Neural cell (in vitro differentiated cells): ENCODE results near the gene TAOK3. TPM values are rescaled to one million over a fixed set of nuclear protein-coding genes. Genes with fewer than 3 reads are reported as not detected.

ENCODE experiments used
- H2AFZ ChIP-seq: fragments of 200-600, 300-800 bp; sonication (generic), shearing (Covaris generic); 2 replicates; pipeline ENCODE4 v1.6.0; 2014; ENCODE audit warnings: low read depth, mild to moderate bottlenecking, antibody characterized with exemption, low read length, moderate library complexity
- H3F3A ChIP-seq: fragments of 200-600 bp; shearing (Covaris generic); 2 replicates; pipeline ENCODE4 v1.6.1; 2016; ENCODE audit warnings: mild to moderate bottlenecking, moderate library complexity, mixed read lengths, antibody characterized with exemption, low read length; ENCODE audit not compliant: insufficient read depth, poor library complexity, severe bottlenecking
- H3K27ac ChIP-seq: fragments of 200-600, 300-800 bp; sonication (generic), shearing (Covaris generic); 2 replicates; pipeline ENCODE4 v1.5.1; 2014; ENCODE audit warnings: mild to moderate bottlenecking, low read length, moderate library complexity
- H3K27me3 ChIP-seq: fragments of 300-800, 200-600 bp; sonication (generic), shearing (Covaris generic); 2 replicates; pipeline ENCODE4 v1.6.0; 2014; ENCODE audit warnings: mild to moderate bottlenecking, low read depth, low read length, moderate library complexity; ENCODE audit not compliant: insufficient read depth
- H3K36me3 ChIP-seq: fragments of 300-800, 200-600 bp; sonication (generic), shearing (Covaris generic); 2 replicates; pipeline ENCODE4 v1.5.1; 2014; ENCODE audit warnings: mild to moderate bottlenecking, antibody characterized with exemption, low read length, moderate library complexity; ENCODE audit not compliant: insufficient read depth
- H3K4me2 ChIP-seq: fragments of 300-800, 200-600 bp; sonication (generic), shearing (Covaris generic); 2 replicates; pipeline ENCODE4 v1.6.0; 2014; ENCODE audit warnings: mild to moderate bottlenecking, low read length
- H3K4me3 ChIP-seq: fragments of 300-800, 200-600 bp; sonication (generic), shearing (Covaris generic); 2 replicates; pipeline ENCODE4 v1.5.1; 2014; ENCODE audit warnings: mild to moderate bottlenecking, low read length, moderate library complexity
- H3K79me2 ChIP-seq: fragments of 200-600 bp; shearing (Covaris generic); replicated peaks from 2 replicates; pipeline ENCODE4 v1.6.0; 2014; ENCODE audit warnings: mild to moderate bottlenecking, low read length, moderate library complexity; ENCODE audit not compliant: insufficient read depth
- H3K9ac ChIP-seq: fragments of 300-800, 200-600 bp; sonication (generic), shearing (Covaris generic); 2 replicates; pipeline ENCODE4 v1.6.1; 2016; ENCODE audit warnings: mild to moderate bottlenecking, low read length, mixed read lengths
- H3K9me2 ChIP-seq: fragments of 200-600 bp; shearing (Covaris generic); 2 replicates; pipeline ENCODE4 v1.6.1; 2016; ENCODE audit warnings: mild to moderate bottlenecking, low read length, mixed read lengths; ENCODE audit not compliant: insufficient read depth
- H3K9me3 ChIP-seq: fragments of 200-600, 300-800 bp; sonication (generic), shearing (Covaris generic); 2 replicates; pipeline ENCODE4 v1.6.1; 2016; ENCODE audit warnings: mild to moderate bottlenecking, mixed run types, low read length, moderate library complexity, mixed read lengths
- H4K20me1 ChIP-seq: fragments of 200-600 bp; shearing (Covaris generic); 2 replicates; pipeline ENCODE4 v1.6.1; 2016; ENCODE audit warnings: mild to moderate bottlenecking, mixed run types; ENCODE audit not compliant: insufficient read depth
- EP300 ChIP-seq: fragments of 450-650 bp; conservative IDR thresholded peaks from 2 replicates; pipeline ENCODE4 v1.6.1; 2014; ENCODE audit warnings: antibody characterized with exemption, mild to moderate bottlenecking, moderate library complexity; ENCODE audit not compliant: poor library complexity, severe bottlenecking
- EZH2 ChIP-seq: fragments of 200-600, 300-800 bp; shearing (Covaris generic), sonication (generic); IDR thresholded peaks from 2 replicates; pipeline ENCODE4 v1.6.1; 2014; ENCODE audit warnings: antibody characterized with exemption, low read length, borderline replicate concordance, mild to moderate bottlenecking; ENCODE audit not compliant: insufficient read depth, poor library complexity, severe bottlenecking
- MXI1 ChIP-seq: fragments of 450-650 bp; conservative IDR thresholded peaks from 2 replicates; pipeline ENCODE4 v1.6.1; 2014; ENCODE audit warnings: antibody characterized with exemption, mild to moderate bottlenecking; ENCODE audit not compliant: poor library complexity, severe bottlenecking
- POLR2AphosphoS5 ChIP-seq: IDR thresholded peaks from 2 replicates; pipeline ENCODE4 v1.6.1; 2012
- RAD21 ChIP-seq: fragments of 450-650 bp; conservative IDR thresholded peaks from 2 replicates; pipeline ENCODE4 v1.6.1; 2014; ENCODE audit warnings: antibody characterized with exemption, mild to moderate bottlenecking, moderate library complexity
- SMC3 ChIP-seq: fragments of 450-650 bp; conservative IDR thresholded peaks from 2 replicates; pipeline ENCODE4 v1.6.1; 2014; ENCODE audit warnings: antibody characterized with exemption, mild to moderate bottlenecking, moderate library complexity; ENCODE audit not compliant: poor library complexity
- TAF1 ChIP-seq: IDR thresholded peaks from 2 replicates; pipeline ENCODE4 v1.6.1; 2012; ENCODE audit warnings: low read depth
- polyA plus RNA-seq: library from polyadenylated mRNA; depleted of rRNA; stranded (reverse); fragments of >200 nt; gene quantifications from 2 replicates; pipeline ENCODE4 v1.2.3, GENCODE V29; 2014
- TF ChIP-seq, protein P1 (sequence below): IDR thresholded peaks from 2 replicates; pipeline ENCODE4 v1.6.1; 2012; ENCODE audit warnings: borderline replicate concordance
- TF ChIP-seq, protein P2 (sequence below): fragments of 450-650 bp; IDR thresholded peaks from 2 replicates; pipeline ENCODE4 v1.5.1; 2014; ENCODE audit warnings: antibody characterized with exemption, mild to moderate bottlenecking, moderate library complexity; ENCODE audit not compliant: poor library complexity, severe bottlenecking

Gene TAOK3
- polyA plus RNA-seq, 1 donor from 2014 or later: 148 TPM

DNA sequence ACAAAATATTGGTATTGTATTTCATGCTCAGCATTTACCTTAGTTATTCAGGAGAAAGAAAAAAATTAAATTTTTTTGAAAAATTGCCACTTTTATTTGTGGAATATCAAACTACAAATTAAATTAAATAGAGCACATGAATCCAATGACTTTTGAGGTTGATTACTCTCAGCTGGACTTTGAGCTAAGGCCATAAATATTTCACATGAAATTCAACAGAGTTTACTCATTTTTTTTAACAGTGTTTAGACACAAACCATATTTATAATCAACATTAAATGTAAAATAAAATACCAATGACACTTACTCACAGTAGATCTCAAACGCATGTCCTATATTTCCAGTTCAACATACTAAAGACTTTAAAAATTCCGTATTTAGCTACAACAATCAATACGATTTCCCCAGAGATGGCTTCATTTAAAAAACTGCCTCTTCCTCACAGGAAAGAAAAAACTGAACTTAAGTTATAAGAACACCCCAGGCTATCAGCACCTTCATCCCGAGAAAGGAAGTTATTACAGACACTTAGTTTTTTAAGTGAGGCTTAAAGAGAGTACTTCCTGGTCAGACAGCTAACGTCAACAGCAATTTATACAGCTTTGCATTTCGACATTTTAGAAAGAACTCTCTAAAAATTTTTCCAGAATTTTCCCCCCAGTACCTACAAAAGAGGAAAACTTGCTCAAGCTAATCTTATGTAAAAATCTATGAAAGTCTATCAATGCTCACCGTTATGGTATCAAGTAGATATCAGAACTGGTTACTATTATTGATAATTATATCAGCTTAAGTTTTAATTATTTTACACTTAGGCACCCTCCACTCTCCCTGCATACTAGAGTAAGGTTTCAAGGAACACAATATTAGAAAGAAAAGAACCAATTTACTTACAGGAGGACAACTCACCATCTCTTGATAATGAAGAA is 13.8 kb downstream of the TAOK3 start:
- H3F3A ChIP-seq: no peaks in the 10 kb centered on the region
- H3K9ac ChIP-seq: no peak overlapping the region
- H3K27ac ChIP-seq: no peak overlapping the region
- H3K36me3 ChIP-seq: no peaks in the 10 kb centered on the region
- no peak overlapping the region for H3K4me2 ChIP-seq
- H3K4me3 ChIP-seq: no peak overlapping the region
- TF ChIP-seq RAD21 (no peak), SMC3 (no peak), EP300 (no peak), TAF1 (no peak), MXI1 (no peak), POLR2AphosphoS5 (no peak), EZH2 (no peak)
- TF ChIP-seq, protein P1, sequence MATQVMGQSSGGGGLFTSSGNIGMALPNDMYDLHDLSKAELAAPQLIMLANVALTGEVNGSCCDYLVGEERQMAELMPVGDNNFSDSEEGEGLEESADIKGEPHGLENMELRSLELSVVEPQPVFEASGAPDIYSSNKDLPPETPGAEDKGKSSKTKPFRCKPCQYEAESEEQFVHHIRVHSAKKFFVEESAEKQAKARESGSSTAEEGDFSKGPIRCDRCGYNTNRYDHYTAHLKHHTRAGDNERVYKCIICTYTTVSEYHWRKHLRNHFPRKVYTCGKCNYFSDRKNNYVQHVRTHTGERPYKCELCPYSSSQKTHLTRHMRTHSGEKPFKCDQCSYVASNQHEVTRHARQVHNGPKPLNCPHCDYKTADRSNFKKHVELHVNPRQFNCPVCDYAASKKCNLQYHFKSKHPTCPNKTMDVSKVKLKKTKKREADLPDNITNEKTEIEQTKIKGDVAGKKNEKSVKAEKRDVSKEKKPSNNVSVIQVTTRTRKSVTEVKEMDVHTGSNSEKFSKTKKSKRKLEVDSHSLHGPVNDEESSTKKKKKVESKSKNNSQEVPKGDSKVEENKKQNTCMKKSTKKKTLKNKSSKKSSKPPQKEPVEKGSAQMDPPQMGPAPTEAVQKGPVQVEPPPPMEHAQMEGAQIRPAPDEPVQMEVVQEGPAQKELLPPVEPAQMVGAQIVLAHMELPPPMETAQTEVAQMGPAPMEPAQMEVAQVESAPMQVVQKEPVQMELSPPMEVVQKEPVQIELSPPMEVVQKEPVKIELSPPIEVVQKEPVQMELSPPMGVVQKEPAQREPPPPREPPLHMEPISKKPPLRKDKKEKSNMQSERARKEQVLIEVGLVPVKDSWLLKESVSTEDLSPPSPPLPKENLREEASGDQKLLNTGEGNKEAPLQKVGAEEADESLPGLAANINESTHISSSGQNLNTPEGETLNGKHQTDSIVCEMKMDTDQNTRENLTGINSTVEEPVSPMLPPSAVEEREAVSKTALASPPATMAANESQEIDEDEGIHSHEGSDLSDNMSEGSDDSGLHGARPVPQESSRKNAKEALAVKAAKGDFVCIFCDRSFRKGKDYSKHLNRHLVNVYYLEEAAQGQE: no peak
- TF ChIP-seq, protein P2, sequence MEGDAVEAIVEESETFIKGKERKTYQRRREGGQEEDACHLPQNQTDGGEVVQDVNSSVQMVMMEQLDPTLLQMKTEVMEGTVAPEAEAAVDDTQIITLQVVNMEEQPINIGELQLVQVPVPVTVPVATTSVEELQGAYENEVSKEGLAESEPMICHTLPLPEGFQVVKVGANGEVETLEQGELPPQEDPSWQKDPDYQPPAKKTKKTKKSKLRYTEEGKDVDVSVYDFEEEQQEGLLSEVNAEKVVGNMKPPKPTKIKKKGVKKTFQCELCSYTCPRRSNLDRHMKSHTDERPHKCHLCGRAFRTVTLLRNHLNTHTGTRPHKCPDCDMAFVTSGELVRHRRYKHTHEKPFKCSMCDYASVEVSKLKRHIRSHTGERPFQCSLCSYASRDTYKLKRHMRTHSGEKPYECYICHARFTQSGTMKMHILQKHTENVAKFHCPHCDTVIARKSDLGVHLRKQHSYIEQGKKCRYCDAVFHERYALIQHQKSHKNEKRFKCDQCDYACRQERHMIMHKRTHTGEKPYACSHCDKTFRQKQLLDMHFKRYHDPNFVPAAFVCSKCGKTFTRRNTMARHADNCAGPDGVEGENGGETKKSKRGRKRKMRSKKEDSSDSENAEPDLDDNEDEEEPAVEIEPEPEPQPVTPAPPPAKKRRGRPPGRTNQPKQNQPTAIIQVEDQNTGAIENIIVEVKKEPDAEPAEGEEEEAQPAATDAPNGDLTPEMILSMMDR: no peak
- H3K9me3 ChIP-seq: no peaks in the 10 kb centered on the region
- no peaks in the 10 kb centered on the region for H4K20me1 ChIP-seq
- H2AFZ ChIP-seq: no peak overlapping the region
- no peaks in the 10 kb centered on the region for H3K9me2 ChIP-seq
- no peaks in the 10 kb centered on the region for H3K79me2 ChIP-seq
- no peaks in the 10 kb centered on the region for H3K27me3 ChIP-seq

DNA sequence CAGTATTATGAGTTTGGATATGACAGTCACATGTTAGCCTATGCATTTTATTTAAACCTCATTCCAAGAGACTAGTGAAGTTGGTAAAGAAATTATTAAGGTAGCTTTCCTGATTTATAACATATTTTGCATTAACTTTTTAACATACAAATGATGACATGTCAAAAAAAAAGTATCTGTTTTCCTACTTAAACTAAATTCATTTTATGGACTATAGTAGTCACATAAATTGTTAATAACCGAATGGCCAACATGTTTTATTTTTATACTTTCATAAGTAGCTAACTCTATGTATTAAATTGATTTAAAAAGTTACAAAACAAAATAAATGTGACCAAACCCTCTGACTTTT is 14.7 kb downstream of the TAOK3 start:
- no peak overlapping the region for H3K9ac ChIP-seq
- no peaks in the 10 kb centered on the region for H4K20me1 ChIP-seq
- H2AFZ ChIP-seq: no peak overlapping the region
- no peak overlapping the region for H3K4me2 ChIP-seq
- H3K9me3 ChIP-seq: no peaks in the 10 kb centered on the region
- no peak for TF ChIP-seq EP300
- TF ChIP-seq, protein P1: no peak
- no peak for TF ChIP-seq SMC3
- no peak for TF ChIP-seq MXI1
- TF ChIP-seq POLR2AphosphoS5: no peak
- no peak for TF ChIP-seq TAF1
- no peak for TF ChIP-seq EZH2
- TF ChIP-seq, protein P2: no peak
- TF ChIP-seq RAD21: no peak
- H3K4me3 ChIP-seq: no peak overlapping the region
- no peaks in the 10 kb centered on the region for H3K27me3 ChIP-seq
- no peak overlapping the region for H3K27ac ChIP-seq
- H3K36me3 ChIP-seq: no peaks in the 10 kb centered on the region
- H3F3A ChIP-seq: no peaks in the 10 kb centered on the region
- no peaks in the 10 kb centered on the region for H3K79me2 ChIP-seq
- H3K9me2 ChIP-seq: no peaks in the 10 kb centered on the region
